IMR-90 (cell line): ENCODE data around the gene DPYD. TPM values are rescaled to one million over a fixed set of nuclear protein-coding genes. Genes with fewer than 3 reads are reported as not detected.

Experiments
- ATAC-seq: fragments of 200-7000 bp; cut with Tn5 transposase; 2 replicates; pipeline ENCODE4 v1.9.1; 2020; ENCODE audit warnings: low read depth, mild to moderate bottlenecking, moderate library complexity
- BruUV-seq: library from RNA; stranded (reverse); fragments of 400-500 nt; replicated peaks from 2 replicates; lab custom pipeline; 2021; lab: Mats Ljungman, UMichigan
- CTCF ChIA-PET: fragments of 300-600 bp; formaldehyde crosslinking; extraction: SDS; loops from one replicate; lab custom pipeline; 2021; ENCODE audit warnings: antibody characterized with exemption; lab: Yijun Ruan, JAX
- POLR2A ChIA-PET: fragments of 300-600 bp; sonication (Branson Sonifier 250); formaldehyde crosslinking; loops from one replicate; lab custom pipeline; 2022; ENCODE audit warnings: antibody characterized with exemption; ENCODE audit not compliant: unreplicated experiment; lab: Charles Lee
- DNase-seq: peaks from one replicate; pipeline ENCODE4 v3.0.0; 2013
- H2AFZ ChIP-seq: replicated peaks from 2 replicates; pipeline ENCODE3; 2013; ENCODE audit warnings: low read length, mild to moderate bottlenecking; ENCODE audit not compliant: poor library complexity
- H2AK5ac ChIP-seq: 2 replicates; pipeline ENCODE4 v1.6.1; 2013; ENCODE audit warnings: low read depth, low read length, inconsistent platforms
- H2AK9ac ChIP-seq: replicated peaks from 2 replicates; pipeline ENCODE3; 2013; ENCODE audit warnings: mild to moderate bottlenecking, low read depth, low read length, moderate library complexity; ENCODE audit not compliant: poor library complexity
- H2BK120ac ChIP-seq: 2 replicates; pipeline ENCODE4 v1.6.1; 2013; ENCODE audit warnings: low read depth, low read length, inconsistent platforms
- H2BK15ac ChIP-seq: 3 replicates; pipeline ENCODE4 v1.6.1; 2013; ENCODE audit warnings: low read depth, low read length, inconsistent platforms
- H2BK20ac ChIP-seq: 2 replicates; pipeline ENCODE4 v1.6.1; 2013; ENCODE audit warnings: low read depth, mild to moderate bottlenecking, inconsistent platforms, low read length, moderate library complexity
- H2BK5ac ChIP-seq: 2 replicates; pipeline ENCODE4 v1.6.1; 2013; ENCODE audit warnings: mild to moderate bottlenecking, low read depth, low read length, inconsistent platforms; ENCODE audit not compliant: poor library complexity, severe bottlenecking
- H3K14ac ChIP-seq: replicated peaks from 2 replicates; pipeline ENCODE4 v1.6.1; 2013; ENCODE audit warnings: low read depth, low read length, inconsistent platforms
- H3K18ac ChIP-seq: 2 replicates; pipeline ENCODE4 v1.6.1; 2013; ENCODE audit warnings: low read depth, low read length, control low read depth
- H3K23ac ChIP-seq: 2 replicates; pipeline ENCODE4 v1.6.1; 2013; ENCODE audit warnings: low read depth, low read length, inconsistent platforms
- H3K27ac ChIP-seq: 2 replicates; pipeline ENCODE4 v1.5.1; 2013; ENCODE audit warnings: mild to moderate bottlenecking, control low read depth, low read length; ENCODE audit not compliant: insufficient read depth
- H3K27me3 ChIP-seq: 2 replicates; pipeline ENCODE4 v1.6.1; 2013; ENCODE audit warnings: low read length; ENCODE audit not compliant: control insufficient read depth, insufficient read depth
- H3K36me3 ChIP-seq: 2 replicates; pipeline ENCODE4 v1.6.1; 2013; ENCODE audit warnings: low read length, mixed read lengths; ENCODE audit not compliant: control insufficient read depth, insufficient read depth
- H3K4ac ChIP-seq: 2 replicates; pipeline ENCODE4 v1.6.1; 2013; ENCODE audit warnings: low read depth, low read length, inconsistent platforms
- H3K4me1 ChIP-seq: 2 replicates; pipeline ENCODE4 v1.6.1; 2013; ENCODE audit warnings: low read length, mixed read lengths; ENCODE audit not compliant: control insufficient read depth, insufficient read depth
- H3K4me2 ChIP-seq: 2 replicates; pipeline ENCODE4 v1.6.1; 2013; ENCODE audit warnings: low read depth, mild to moderate bottlenecking, control low read depth, low read length, moderate library complexity
- H3K4me3 ChIP-seq: 2 replicates; pipeline ENCODE4 v1.5.1; 2013; ENCODE audit warnings: low read depth, mild to moderate bottlenecking, control low read depth, low read length, moderate library complexity; ENCODE audit not compliant: insufficient read depth
- H3K56ac ChIP-seq: 2 replicates; pipeline ENCODE4 v1.6.1; 2013; ENCODE audit warnings: low read length, inconsistent platforms; ENCODE audit not compliant: insufficient read depth; ENCODE audit errors: extremely low read depth
- H3K79me1 ChIP-seq, 2 experiments: 2 replicates each; pipeline ENCODE4 v1.6.1; 2013; ENCODE audit warnings: low read length in 2 of 2, inconsistent platforms in 1 of 2, low read depth in 1 of 2
- H3K9ac ChIP-seq: 2 replicates; pipeline ENCODE4 v1.6.1; 2013; ENCODE audit warnings: low read depth, low read length, control low read depth
- H3K9me1 ChIP-seq: 2 replicates; pipeline ENCODE4 v1.6.1; 2013; ENCODE audit warnings: low read length, inconsistent platforms; ENCODE audit not compliant: insufficient read depth
- H3K9me3 ChIP-seq: 2 replicates; pipeline ENCODE4 v1.6.1; 2013; ENCODE audit warnings: low read length; ENCODE audit not compliant: control insufficient read depth, insufficient read depth
- H4K20me1 ChIP-seq: 2 replicates; pipeline ENCODE4 v1.6.1; 2013; ENCODE audit warnings: low read length, inconsistent platforms; ENCODE audit not compliant: insufficient read depth
- H4K5ac ChIP-seq: 2 replicates; pipeline ENCODE4 v1.6.1; 2013; ENCODE audit warnings: mild to moderate bottlenecking, low read depth, low read length, control low read depth
- H4K8ac ChIP-seq, 2 experiments: 2 replicates each; pipeline ENCODE4 v1.6.1; 2013; ENCODE audit warnings: low read depth in 2 of 2, low read length in 2 of 2, control low read depth in 1 of 2, inconsistent platforms in 1 of 2
- H4K91ac ChIP-seq: 2 replicates; pipeline ENCODE4 v1.6.1; 2013; ENCODE audit warnings: low read depth, low read length, inconsistent platforms; ENCODE audit not compliant: insufficient read depth
- POLR2A ChIP-seq: IDR thresholded peaks from 2 replicates; pipeline ENCODE4 v1.6.1; 2012; ENCODE audit warnings: mild to moderate bottlenecking, low read depth, low read length
- WGBS, 2 experiments: methylation state at CpG; one replicate each; pipeline versions ENCODE4 v1.1.5 to v1.1.7; 2013; ENCODE audit warnings: missing lambda C conversion rate in 2 of 2; ENCODE audit not compliant: insufficient read length in 1 of 2; ENCODE audit errors: extremely low coverage in 2 of 2; 5-methylcytosine and 5-hydroxymethylcytosine counted together
- dilution Hi-C: fragments of 300-500 bp; cut with HindIII; formaldehyde crosslinking; loops from one replicate; pipeline ENCODE4 v1.14.3; 2018; ENCODE audit warnings: low sequenced_read_pairs; ENCODE audit not compliant: unreplicated experiment
- in situ Hi-C: fragments of 300-500 bp; cut with MboI; formaldehyde crosslinking; loops from 3 replicates; pipeline ENCODE4 v1.14.3; 2019; ENCODE audit warnings: low sequenced_read_pairs, inconsistent platforms, mixed read lengths
- intact Hi-C: fragments of 100-400 bp; cut with micrococcal nuclease; formaldehyde crosslinking; loops from 2 replicates; pipeline ENCODE4 v1.10.0; 2022
- polyA plus RNA-seq, 3 experiments: library from polyadenylated mRNA; depleted of rRNA; stranded (reverse); fragments of >200 nt; gene quantifications; 2 replicates each; pipeline ENCODE4 v1.2.3, GENCODE V29; 2012; ENCODE audit warnings: low replicate concordance in 1 of 3
- total RNA-seq: library from RNA; depleted of rRNA; stranded (reverse); fragments of >200 nt; gene quantifications from 2 replicates; pipeline ENCODE4 v1.2.3, GENCODE V29; 2012

DPYD gene
- total and polyA plus RNA-seq, 2 of the 4 experiments (the other 2 are of a cell fraction): 9.3 to 47.3 TPM

DNA sequence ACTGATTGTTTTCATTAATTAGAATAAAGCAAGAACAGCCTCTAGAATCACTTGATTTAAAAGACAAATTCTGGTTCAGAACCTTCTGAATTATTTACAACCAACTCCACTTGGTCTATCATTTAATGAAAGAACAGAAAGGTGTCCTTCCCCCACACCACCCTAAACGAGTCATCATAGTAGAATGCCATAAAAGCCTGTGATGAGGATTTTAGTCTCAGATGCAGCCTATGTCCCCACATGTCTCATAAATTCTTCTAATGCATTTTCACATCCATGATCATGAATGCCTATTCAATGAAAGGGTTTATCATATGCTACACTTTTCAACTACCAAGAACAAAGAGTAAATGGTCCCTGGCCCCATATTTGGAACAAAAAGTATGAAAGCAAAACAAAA, 508.1 kb downstream of the DPYD start:
- Histone ChIP-seq H3K18ac (no peak overlapping the region), H3K23ac (no peak overlapping the region), H3K36me3 (no peaks in the 10 kb centered on the region), H2BK20ac (no peak overlapping the region), H3K79me1 (no peaks in the 10 kb centered on the region), H3K4me1 (no peaks in the 10 kb centered on the region), H3K27ac (no peak overlapping the region), H2BK120ac (no peak overlapping the region), H2AFZ (no peak overlapping the region), H3K4me2 (no peak overlapping the region), H4K8ac (no peak overlapping the region), H3K9me3 (no peaks in the 10 kb centered on the region), H3K9ac (no peak overlapping the region), H2BK15ac (no peak overlapping the region), H3K56ac (no peak overlapping the region), H2BK5ac (no peak overlapping the region), H3K4me3 (no peak overlapping the region), H3K9me1 (no peaks in the 10 kb centered on the region), H3K27me3 (no peaks in the 10 kb centered on the region), H2AK5ac (no peak overlapping the region), H2AK9ac (no peak overlapping the region), H3K14ac (no peak overlapping the region), H4K5ac (no peak overlapping the region), H4K91ac (no peak overlapping the region), H3K4ac (no peak overlapping the region), H4K20me1 (no peaks in the 10 kb centered on the region)
- BruUV-seq: no TSS peak
- dilution Hi-C loops (no loop called here), intact Hi-C loops (no loop called here), in situ Hi-C loops (no loop called here)
- no peak for TF ChIP-seq POLR2A
- ATAC-seq (no peak; the same call in 1 of the 2 replicates), DNase-seq (peak; percentile 18)
- ChIA-PET CTCF (no interaction called here), POLR2A (no interaction called here)
- WGBS, 2 experiments: no CpG with 5 or more reads among the region's 1 CpG
